WTC11 (cell line): ENCODE data around the gene RTL5. TPM values are rescaled to one million over a fixed set of nuclear protein-coding genes. Genes with fewer than 3 reads are reported as not detected.

Experiments used
- ATAC-seq: fragments of 200-7000 bp; cut with Tn5 transposase; 2 replicates; pipeline ENCODE4 v1.10.0; 2021; ENCODE audit warnings: mild to moderate bottlenecking, moderate library complexity
- CTCF ChIA-PET: fragments of 300-600 bp; sonication (Branson Sonifier 250); formaldehyde crosslinking; loops from one replicate; lab custom pipeline; 2021; ENCODE audit warnings: antibody characterized with exemption; lab: Charles Lee
- POLR2A ChIA-PET: fragments of 350-600 bp; sonication (Branson Sonifier 250); formaldehyde crosslinking; loops from one replicate; lab custom pipeline; 2021; ENCODE audit warnings: antibody characterized with exemption; lab: Charles Lee
- DNase-seq: peaks from one replicate; pipeline ENCODE4 v3.0.0; 2021; ENCODE audit warnings: low spot score
- H3K27ac Mint-ChIP-seq: 2 replicates; pipeline ENCODE4 v1.8.0; 2021; ENCODE audit warnings: mixed read lengths
- H3K27me3 Mint-ChIP-seq: 2 replicates; pipeline ENCODE4 v1.8.0; 2021; ENCODE audit warnings: low read depth, mild to moderate bottlenecking, moderate library complexity, mixed read lengths
- H3K36me3 Mint-ChIP-seq: 2 replicates; pipeline ENCODE4 v1.8.0; 2021; ENCODE audit warnings: mixed read lengths
- H3K4me1 Mint-ChIP-seq: 2 replicates; pipeline ENCODE4 v1.8.0; 2022; ENCODE audit warnings: mixed read lengths
- H3K4me3 Mint-ChIP-seq: 2 replicates; pipeline ENCODE4 v1.8.0; 2021; ENCODE audit warnings: mild to moderate bottlenecking, moderate library complexity, mixed read lengths
- H3K9me3 Mint-ChIP-seq: 2 replicates; pipeline ENCODE4 v1.8.0; 2021; ENCODE audit warnings: mixed read lengths
- ATF1 ChIP-seq: sonication (generic); formaldehyde crosslinking; IDR thresholded peaks from 2 replicates; pipeline ENCODE4 v1.8.1; 2023; ENCODE audit warnings: mild to moderate bottlenecking, moderate library complexity, missing genetic modification reagents
- ATF6 ChIP-seq: sonication (generic); formaldehyde crosslinking; IDR thresholded peaks from 2 replicates; pipeline ENCODE4 v1.8.1; 2023; ENCODE audit warnings: mild to moderate bottlenecking, missing genetic modification reagents
- CREB1 ChIP-seq: sonication (generic); formaldehyde crosslinking; IDR thresholded peaks from 2 replicates; pipeline ENCODE4 v1.8.0; 2023; ENCODE audit warnings: mild to moderate bottlenecking, missing genetic modification reagents
- E2F4 ChIP-seq: sonication (generic); formaldehyde crosslinking; IDR thresholded peaks from 2 replicates; pipeline ENCODE4 v1.8.1; 2022; ENCODE audit warnings: low read depth, mild to moderate bottlenecking, moderate library complexity, missing genetic modification reagents, borderline replicate concordance
- E2F5 ChIP-seq: sonication (generic); formaldehyde crosslinking; IDR thresholded peaks from 2 replicates; pipeline ENCODE4 v1.8.1; 2022; ENCODE audit warnings: mild to moderate bottlenecking, moderate library complexity, missing genetic modification reagents
- ESRRA ChIP-seq: sonication (generic); formaldehyde crosslinking; IDR thresholded peaks from 2 replicates; pipeline ENCODE4 v1.8.1; 2022; ENCODE audit warnings: mild to moderate bottlenecking, missing genetic modification reagents, borderline replicate concordance
- GABPB1 ChIP-seq: sonication (generic); formaldehyde crosslinking; IDR thresholded peaks from 2 replicates; pipeline ENCODE4 v1.8.1; 2023; ENCODE audit warnings: mild to moderate bottlenecking, missing genetic modification reagents
- HMGA2 ChIP-seq: fragments of 250-450 bp; sonication (Bioruptor Pico); IDR thresholded peaks from 2 replicates; pipeline ENCODE4 v1.4.0; 2021; ENCODE audit warnings: mild to moderate bottlenecking, moderate library complexity
- IRF1 ChIP-seq: sonication (generic); formaldehyde crosslinking; IDR thresholded peaks from 2 replicates; pipeline ENCODE4 v1.8.0; 2023; ENCODE audit warnings: missing genetic modification reagents
- STAT6 ChIP-seq: sonication (generic); formaldehyde crosslinking; conservative IDR thresholded peaks from 2 replicates; pipeline ENCODE4 v1.8.1; 2023; ENCODE audit warnings: mild to moderate bottlenecking, low read depth, missing genetic modification reagents, moderate library complexity
- ZNF138 ChIP-seq: sonication (generic); formaldehyde crosslinking; conservative IDR thresholded peaks from 2 replicates; pipeline ENCODE4 v1.8.1; 2022; ENCODE audit warnings: mild to moderate bottlenecking, moderate library complexity, missing genetic modification reagents
- ZNF232 ChIP-seq: sonication (generic); formaldehyde crosslinking; IDR thresholded peaks from 2 replicates; pipeline ENCODE4 v1.8.0; 2022; ENCODE audit warnings: mild to moderate bottlenecking, missing genetic modification reagents
- ZNF416 ChIP-seq: fragments of 250-450 bp; sonication (Bioruptor Pico); IDR thresholded peaks from 2 replicates; pipeline ENCODE4 v1.9.0; 2021; ENCODE audit warnings: mild to moderate bottlenecking, inconsistent platforms
- total RNA-seq: library from RNA; stranded (reverse); gene quantifications from 3 replicates; pipeline ENCODE4 v1.2.3, GENCODE V29; 2021
- TF ChIP-seq, protein P1 (sequence below): sonication (generic); formaldehyde crosslinking; IDR thresholded peaks from 2 replicates; pipeline ENCODE4 v1.8.0; 2022; ENCODE audit warnings: mild to moderate bottlenecking, missing genetic modification reagents
- TF ChIP-seq, protein P2 (sequence below): fragments of 250-450 bp; sonication (Bioruptor Pico); IDR thresholded peaks from 2 replicates; pipeline ENCODE4 v1.8.0; 2021; ENCODE audit warnings: mild to moderate bottlenecking
- TF ChIP-seq, protein P3 (sequence below): fragments of 200-600 bp; IDR thresholded peaks from 2 replicates; pipeline ENCODE4 v1.8.0; 2022; ENCODE audit warnings: antibody characterized with exemption
- TF ChIP-seq, protein P4 (sequence below): sonication (generic); formaldehyde crosslinking; IDR thresholded peaks from 2 replicates; pipeline ENCODE4 v1.8.1; 2022; ENCODE audit warnings: low read depth, missing genetic modification reagents, borderline replicate concordance
- TF ChIP-seq, protein P5 (sequence below): sonication (generic); formaldehyde crosslinking; IDR thresholded peaks from 2 replicates; pipeline ENCODE4 v1.8.0; 2022; ENCODE audit warnings: mild to moderate bottlenecking, missing genetic modification reagents

Gene RTL5
- total RNA-seq, 1 experiment from 2014 or later: 1.3 TPM

GRCh38 chrX:72146527-72146926, 14.8 kb upstream of the RTL5 start:
- TF ChIP-seq, protein P1, sequence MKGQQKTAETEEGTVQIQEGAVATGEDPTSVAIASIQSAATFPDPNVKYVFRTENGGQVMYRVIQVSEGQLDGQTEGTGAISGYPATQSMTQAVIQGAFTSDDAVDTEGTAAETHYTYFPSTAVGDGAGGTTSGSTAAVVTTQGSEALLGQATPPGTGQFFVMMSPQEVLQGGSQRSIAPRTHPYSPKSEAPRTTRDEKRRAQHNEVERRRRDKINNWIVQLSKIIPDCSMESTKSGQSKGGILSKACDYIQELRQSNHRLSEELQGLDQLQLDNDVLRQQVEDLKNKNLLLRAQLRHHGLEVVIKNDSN (CRISPR knock-in tag): no peak
- no peak for TF ChIP-seq ESRRA (CRISPR knock-in tag)
- TF ChIP-seq, protein P2, sequence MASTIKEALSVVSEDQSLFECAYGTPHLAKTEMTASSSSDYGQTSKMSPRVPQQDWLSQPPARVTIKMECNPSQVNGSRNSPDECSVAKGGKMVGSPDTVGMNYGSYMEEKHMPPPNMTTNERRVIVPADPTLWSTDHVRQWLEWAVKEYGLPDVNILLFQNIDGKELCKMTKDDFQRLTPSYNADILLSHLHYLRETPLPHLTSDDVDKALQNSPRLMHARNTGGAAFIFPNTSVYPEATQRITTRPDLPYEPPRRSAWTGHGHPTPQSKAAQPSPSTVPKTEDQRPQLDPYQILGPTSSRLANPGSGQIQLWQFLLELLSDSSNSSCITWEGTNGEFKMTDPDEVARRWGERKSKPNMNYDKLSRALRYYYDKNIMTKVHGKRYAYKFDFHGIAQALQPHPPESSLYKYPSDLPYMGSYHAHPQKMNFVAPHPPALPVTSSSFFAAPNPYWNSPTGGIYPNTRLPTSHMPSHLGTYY (CRISPR knock-in tag): no peak
- no peak for TF ChIP-seq HMGA2 (CRISPR knock-in tag)
- TF ChIP-seq, protein P3, sequence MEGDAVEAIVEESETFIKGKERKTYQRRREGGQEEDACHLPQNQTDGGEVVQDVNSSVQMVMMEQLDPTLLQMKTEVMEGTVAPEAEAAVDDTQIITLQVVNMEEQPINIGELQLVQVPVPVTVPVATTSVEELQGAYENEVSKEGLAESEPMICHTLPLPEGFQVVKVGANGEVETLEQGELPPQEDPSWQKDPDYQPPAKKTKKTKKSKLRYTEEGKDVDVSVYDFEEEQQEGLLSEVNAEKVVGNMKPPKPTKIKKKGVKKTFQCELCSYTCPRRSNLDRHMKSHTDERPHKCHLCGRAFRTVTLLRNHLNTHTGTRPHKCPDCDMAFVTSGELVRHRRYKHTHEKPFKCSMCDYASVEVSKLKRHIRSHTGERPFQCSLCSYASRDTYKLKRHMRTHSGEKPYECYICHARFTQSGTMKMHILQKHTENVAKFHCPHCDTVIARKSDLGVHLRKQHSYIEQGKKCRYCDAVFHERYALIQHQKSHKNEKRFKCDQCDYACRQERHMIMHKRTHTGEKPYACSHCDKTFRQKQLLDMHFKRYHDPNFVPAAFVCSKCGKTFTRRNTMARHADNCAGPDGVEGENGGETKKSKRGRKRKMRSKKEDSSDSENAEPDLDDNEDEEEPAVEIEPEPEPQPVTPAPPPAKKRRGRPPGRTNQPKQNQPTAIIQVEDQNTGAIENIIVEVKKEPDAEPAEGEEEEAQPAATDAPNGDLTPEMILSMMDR: no peak
- TF ChIP-seq, protein P4, sequence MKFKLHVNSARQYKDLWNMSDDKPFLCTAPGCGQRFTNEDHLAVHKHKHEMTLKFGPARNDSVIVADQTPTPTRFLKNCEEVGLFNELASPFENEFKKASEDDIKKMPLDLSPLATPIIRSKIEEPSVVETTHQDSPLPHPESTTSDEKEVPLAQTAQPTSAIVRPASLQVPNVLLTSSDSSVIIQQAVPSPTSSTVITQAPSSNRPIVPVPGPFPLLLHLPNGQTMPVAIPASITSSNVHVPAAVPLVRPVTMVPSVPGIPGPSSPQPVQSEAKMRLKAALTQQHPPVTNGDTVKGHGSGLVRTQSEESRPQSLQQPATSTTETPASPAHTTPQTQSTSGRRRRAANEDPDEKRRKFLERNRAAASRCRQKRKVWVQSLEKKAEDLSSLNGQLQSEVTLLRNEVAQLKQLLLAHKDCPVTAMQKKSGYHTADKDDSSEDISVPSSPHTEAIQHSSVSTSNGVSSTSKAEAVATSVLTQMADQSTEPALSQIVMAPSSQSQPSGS: no peak
- TF ChIP-seq IRF1 (CRISPR knock-in tag): no peak
- ATAC-seq (no peak), DNase-seq (no peak)
- ChIA-PET CTCF (no interaction called here), POLR2A (no interaction called here)
- no peaks in the 10 kb centered on the region for H3K4me1 Mint-ChIP-seq
- no peak overlapping the region for H3K27ac Mint-ChIP-seq
- H3K27me3 Mint-ChIP-seq: no peaks in the 10 kb centered on the region
- H3K9me3 Mint-ChIP-seq: no peaks in the 10 kb centered on the region
- no peak overlapping the region for H3K4me3 Mint-ChIP-seq
- peaks cover 5% of the 10 kb centered on the region; the same call in 1 of the 2 replicates for H3K36me3 Mint-ChIP-seq

GRCh38 chrX:72145181-72145580, 13.5 kb upstream of the RTL5 start:
- Mint-ChIP-seq H3K27ac (no peak overlapping the region), H3K4me3 (no peak overlapping the region)
- ATAC-seq: no peak
- TF ChIP-seq E2F4 (CRISPR knock-in tag): no peak
- TF ChIP-seq, all 79 proteins: peak for 0
- Mint-ChIP-seq H3K4me1 (no peaks in the 10 kb centered on the region), H3K36me3 (peaks cover 5% of the 10 kb centered on the region; the same call in 1 of the 2 replicates), H3K9me3 (no peaks in the 10 kb centered on the region), H3K27me3 (no peaks in the 10 kb centered on the region)
- POLR2A ChIA-PET: no interaction called here
- CTCF ChIA-PET: no interaction called here
- no peak for DNase-seq

- ChIA-PET CTCF (interaction anchor here (1.2 kb wide), 1 partner anchor 122 kb away, joined by 3 read pairs; no protein-coding TSS in a partner anchor), POLR2A (no interaction called here)
- no peak overlapping the region for H3K4me3 Mint-ChIP-seq
- peaks cover 13% of the 10 kb centered on the region; the same call in 1 of the 2 replicates for H3K36me3 Mint-ChIP-seq
- no peaks in the 10 kb centered on the region for H3K27me3 Mint-ChIP-seq
- no peak for ATAC-seq
- H3K4me1 Mint-ChIP-seq: no peaks in the 10 kb centered on the region
- no peak overlapping the region for H3K27ac Mint-ChIP-seq
- H3K9me3 Mint-ChIP-seq: no peaks in the 10 kb centered on the region
- no peak for DNase-seq
- no peak for TF ChIP-seq E2F5
- TF ChIP-seq, protein P5, sequence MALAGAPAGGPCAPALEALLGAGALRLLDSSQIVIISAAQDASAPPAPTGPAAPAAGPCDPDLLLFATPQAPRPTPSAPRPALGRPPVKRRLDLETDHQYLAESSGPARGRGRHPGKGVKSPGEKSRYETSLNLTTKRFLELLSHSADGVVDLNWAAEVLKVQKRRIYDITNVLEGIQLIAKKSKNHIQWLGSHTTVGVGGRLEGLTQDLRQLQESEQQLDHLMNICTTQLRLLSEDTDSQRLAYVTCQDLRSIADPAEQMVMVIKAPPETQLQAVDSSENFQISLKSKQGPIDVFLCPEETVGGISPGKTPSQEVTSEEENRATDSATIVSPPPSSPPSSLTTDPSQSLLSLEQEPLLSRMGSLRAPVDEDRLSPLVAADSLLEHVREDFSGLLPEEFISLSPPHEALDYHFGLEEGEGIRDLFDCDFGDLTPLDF: no peak
- no peak for TF ChIP-seq STAT6 (CRISPR knock-in tag)
- no peak for TF ChIP-seq CREB1
- TF ChIP-seq ZNF232: no peak
- TF ChIP-seq ZNF138 (CRISPR knock-in tag): no peak
- no peak for TF ChIP-seq ZNF416
- no peak for TF ChIP-seq GABPB1 (CRISPR knock-in tag)
- TF ChIP-seq ATF1 (CRISPR knock-in tag): no peak
- TF ChIP-seq ATF6 (CRISPR knock-in tag): no peak
Observed at GRCh38 chrX:72143609-72143907, 11.8 kb upstream of the RTL5 start.
